Suppressor macrophage treated with lipopolysaccharide for 1 hour (primary cell): Measurements from ENCODE around the gene PDCD4.
A peak's percentile ranks its signal among the peaks of the same experiment; 100 is the strongest.

Experiments
- DNase-seq, 3 donors: peaks; one replicate each; pipeline ENCODE4 v3.0.0-alpha.2; 2020 to 2022

Gene PDCD4

DNA sequence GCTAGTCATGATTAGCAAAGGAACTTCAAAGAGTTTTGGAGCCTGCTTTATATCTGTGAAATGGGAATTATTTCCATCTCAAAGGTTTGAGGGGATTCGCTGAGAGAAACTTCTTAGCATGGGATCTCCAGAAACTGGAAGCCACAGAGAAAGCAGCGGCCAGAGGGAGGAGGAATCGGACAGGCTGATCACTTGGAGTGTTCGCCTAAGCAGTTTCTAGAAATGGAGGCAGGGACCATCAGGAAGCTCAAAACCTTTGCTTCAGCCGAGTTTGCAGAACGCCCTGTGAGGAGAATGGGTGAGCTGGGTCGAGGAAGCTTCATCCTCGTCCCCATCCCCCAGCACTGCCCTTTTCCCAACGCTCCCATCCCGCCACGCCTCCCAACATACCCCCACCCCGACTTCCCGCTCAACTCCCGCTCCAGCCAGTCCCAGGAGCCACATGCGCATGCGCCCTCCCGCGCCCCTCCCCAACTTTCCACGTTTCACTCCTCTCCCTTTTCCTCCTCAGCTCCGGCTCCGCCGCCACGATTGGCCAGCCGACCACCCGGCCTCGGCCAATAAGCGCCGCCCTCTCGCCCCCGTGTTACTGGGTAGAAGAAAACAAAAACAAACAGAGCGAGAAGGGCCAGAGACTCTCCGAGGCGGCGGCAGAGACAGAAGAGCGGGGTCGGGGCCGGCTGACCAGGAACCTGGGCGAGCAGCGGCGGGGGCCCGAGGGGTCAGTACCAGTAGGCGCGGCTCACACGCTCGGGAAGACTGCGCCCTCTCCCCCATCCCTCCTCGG is at the start of gene PDCD4:
Gene PDCD4 (plus strand): TSS at position 631 of the 787 bp plus-strand sequence. CDS start 4,100 bp downstream, outside the sequence.
- peak; percentile 97 to 98 (median 98) for DNase-seq

DNA sequence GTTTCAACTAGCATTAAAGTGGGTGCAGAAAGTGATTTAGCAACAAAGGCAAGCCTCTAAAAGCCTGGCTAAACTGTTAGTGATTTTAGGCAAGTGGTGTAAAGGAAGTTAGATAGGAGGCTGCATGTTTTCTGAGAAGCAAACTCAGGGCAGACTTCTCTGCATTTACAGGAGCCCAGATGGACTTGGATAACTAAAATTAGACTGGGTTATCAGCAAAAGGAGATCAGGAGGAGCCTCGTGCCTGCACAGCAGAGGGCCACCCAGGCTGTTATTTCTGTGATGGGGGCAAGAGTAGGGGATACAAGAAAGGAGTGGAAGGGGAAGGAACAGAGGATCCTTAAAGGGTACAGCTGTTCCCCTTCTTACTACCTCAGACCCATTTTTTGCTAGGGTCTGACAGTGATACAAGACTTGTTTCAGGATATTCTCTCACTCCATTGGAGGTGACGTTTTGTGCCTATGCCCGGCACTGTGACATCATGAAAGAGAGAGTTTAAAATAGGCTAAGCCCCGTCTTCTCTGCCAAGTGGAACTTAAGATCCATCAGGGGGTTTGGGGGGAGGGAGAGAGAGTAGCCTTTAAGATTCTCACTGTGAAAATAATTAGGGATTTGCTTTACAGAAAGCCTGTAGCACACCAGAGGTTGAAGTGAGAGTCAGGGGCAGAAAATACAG is 49.6 kb upstream of the PDCD4 start:
- no peak for DNase-seq

DNA sequence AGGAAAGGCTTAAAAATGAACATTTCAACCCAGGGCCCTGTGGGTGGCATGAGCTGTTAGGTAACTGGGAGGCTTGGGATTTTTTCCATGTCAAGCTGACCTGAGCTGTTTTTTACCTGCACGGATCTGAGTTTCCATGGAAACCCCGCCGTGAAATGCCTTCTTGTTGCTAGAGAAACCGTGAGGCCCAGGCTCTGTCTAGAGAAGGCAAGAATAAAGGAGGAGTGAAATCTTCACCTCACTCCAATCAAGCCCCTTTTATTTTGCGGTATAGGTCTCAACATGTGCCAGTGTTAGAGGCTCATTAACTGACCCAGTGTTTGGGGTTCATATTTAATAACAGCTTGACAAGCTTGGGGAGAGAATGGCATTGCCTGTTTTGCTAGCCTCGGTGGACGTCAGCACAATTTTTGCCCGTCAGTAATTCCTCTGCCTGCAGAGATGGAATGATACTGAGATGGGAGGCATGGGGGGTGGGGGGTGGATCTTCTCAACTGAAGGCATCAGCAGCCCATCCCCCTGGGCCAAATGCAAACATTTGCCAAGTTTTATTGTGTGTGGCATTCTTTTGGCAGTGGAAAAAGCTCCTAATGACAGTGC is 48.9 kb upstream of the PDCD4 start:
- DNase-seq, result no peak

DNA sequence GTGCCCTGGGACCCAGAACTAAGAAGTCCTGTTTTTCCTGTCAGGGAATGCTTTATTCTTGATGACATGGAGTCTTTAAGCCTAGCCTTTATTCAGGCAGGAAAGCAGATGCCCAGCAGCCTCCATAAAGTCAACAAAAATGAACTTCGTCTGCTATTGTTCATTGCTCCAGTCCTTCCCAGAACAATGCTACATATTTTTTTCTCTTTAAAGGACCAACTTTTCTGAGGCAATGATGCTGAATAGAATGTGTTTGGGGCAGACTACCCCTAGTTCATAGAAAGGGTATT is 47.6 kb upstream of the PDCD4 start:
- no peak for DNase-seq

DNA sequence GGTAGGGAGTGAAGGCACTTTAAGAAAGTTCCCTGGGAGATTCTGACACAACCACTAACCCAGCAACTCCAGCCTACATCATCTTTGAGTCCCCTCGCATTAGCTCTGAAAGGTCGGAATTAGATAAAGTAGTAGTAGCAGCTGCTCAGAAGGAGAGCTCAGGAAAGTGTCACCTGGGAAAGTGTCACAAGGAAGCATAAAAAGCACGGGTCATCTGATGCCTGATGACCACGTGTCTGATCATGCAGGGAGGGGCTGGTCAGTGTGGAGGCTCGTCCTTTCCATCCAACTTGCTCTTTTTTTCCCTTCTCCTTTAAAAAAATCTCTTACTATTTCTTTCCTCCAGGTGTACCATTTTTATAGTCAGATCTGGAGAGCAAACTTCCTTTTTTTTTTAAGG is 47.1 kb upstream of the PDCD4 start:
- no peak for DNase-seq

DNA sequence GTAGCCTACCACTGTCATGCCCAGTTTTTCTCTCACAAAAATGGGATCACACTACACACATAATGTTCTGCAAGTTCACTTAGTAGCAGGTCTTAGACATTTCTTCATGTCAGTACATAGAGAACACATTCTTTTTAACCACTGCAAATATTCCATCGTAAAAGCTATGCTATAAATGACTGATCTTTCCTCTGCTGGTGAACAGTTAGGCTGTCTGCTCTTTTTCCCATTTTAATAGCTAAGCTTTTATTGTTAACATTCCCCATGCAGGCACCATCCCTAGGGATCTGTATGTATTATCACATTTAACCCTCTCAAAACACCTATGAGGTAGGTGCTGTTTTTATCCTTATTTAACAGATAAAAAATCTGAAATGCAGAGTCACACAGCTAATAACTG is 46.2 kb upstream of the PDCD4 start:
- no peak for DNase-seq

DNA sequence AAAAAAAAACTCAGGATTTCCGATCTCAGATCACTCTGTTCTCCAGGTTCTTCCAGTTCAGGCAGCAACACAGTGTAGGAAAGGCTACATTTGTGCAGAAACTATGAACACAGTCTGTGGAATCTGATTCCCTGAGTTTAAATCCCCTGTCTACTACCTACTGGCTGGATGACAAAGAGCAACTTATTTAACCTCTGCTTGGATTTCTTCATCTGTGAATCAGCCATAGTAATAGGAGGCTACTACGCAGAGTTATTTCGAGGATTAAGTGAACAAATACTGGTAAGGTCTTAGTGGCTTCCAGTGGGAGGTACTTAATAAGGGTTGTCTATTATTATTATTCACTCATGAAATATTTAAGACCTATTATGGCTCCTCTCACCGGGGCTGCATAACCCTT is 44.3 kb upstream of the PDCD4 start:
- no peak for DNase-seq

DNA sequence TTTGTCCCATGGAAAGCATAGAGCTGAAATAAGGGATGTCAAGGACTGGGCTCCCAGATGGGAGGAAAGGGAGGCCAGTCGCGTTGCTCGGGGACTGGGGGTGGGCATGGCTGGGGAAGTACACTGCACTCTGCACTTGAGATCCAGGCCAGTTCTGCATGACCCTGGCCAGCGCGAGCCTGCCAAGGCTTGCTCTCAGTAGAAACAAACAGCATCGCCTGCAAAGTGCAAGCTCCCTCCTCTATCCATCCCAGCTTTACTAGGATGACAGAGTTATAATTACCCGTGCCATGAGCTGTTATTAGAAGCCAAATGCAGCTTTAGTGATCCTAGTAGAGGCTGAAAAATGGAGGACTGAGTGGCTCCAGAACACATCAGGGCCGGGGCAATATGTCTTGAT is 43.9 kb upstream of the PDCD4 start:
- no peak for DNase-seq

DNA sequence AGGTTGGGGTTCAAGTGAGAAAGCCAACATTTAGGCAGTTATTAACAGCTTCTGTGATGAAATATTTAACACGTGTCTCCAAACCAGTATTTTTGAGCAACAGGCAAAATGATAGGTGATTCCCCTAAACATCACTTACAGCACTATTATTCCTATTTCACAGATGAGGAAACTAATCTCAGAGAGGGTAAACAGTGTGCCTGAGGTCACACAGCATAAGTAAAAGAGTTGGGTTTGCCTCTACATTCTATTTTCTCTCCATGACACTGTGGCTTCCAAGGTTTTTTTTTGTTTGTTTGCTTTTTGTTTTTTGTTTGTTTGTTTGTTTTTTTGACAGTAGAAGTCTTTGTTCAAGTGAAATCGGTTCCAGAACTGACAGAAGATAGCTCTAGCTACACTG is 43.2 kb upstream of the PDCD4 start:
- no peak for DNase-seq

DNA sequence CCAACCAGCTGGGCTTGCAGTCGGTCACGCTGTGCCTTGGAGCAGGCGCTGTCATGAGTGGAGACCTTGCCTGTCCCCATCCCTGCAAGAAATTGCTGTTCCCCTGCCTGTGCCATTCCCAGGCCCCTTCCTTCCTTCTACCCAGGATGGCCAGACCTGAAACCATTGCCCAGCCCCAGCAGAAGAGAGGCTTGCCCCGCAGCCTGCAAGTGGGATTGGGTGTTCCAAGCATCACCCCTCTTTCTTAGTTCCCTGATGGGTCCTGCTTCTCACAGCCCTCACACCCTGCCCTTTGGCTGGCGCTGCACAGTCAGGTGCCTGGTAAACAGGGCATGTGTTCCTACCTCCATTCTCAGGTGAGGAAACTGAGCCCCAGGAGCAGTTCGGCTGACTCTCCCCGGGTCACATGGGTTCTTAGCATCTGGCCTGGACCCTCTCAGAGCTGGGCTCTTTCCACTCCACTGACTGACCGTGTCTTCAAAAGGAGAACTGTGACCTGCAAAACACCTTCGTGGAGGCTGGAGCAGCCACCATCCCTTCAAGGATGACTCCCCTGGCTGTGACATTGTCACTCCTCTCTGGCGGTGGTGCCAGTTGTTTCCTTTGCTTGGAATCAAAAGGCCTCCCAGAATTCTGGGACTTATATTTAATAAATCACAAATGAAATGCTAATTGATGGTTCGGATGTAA is 41.9 kb upstream of the PDCD4 start:
- DNase-seq, result no peak

DNA sequence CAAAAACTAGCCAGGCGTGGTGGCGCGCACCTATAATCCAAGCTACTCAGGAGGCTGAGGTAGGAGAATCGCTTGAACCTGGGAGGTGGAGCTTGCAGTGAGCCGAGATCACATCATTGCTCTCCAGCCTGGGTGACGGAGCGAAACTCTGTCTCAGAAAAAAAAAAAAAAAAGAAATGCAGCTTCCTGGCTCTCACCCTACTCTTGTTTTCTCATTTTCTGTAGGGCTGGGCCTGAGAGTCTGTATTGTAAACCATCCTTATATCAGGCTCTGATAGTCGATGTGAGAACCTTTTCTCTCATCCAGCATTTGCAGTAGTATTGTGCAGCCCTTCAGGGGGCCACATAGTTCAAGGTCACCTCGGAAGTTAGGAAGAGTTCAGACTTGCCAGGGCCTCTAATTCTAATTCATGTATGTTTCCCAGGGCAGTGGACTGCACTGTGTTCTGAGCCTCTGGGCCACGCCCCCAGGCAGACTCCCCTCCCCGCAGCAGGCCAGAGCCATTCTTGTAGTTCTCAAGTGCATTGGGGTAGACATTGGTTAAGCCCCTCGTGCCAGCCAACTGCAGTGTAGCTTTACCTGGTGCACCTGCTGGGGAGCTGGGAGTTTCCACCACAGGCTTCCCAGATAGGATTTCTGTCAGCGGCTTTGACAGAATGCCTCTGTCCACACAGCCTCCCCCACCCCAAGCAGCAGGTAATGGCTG is 38.3 kb upstream of the PDCD4 start:
- DNase-seq, result no peak

DNA sequence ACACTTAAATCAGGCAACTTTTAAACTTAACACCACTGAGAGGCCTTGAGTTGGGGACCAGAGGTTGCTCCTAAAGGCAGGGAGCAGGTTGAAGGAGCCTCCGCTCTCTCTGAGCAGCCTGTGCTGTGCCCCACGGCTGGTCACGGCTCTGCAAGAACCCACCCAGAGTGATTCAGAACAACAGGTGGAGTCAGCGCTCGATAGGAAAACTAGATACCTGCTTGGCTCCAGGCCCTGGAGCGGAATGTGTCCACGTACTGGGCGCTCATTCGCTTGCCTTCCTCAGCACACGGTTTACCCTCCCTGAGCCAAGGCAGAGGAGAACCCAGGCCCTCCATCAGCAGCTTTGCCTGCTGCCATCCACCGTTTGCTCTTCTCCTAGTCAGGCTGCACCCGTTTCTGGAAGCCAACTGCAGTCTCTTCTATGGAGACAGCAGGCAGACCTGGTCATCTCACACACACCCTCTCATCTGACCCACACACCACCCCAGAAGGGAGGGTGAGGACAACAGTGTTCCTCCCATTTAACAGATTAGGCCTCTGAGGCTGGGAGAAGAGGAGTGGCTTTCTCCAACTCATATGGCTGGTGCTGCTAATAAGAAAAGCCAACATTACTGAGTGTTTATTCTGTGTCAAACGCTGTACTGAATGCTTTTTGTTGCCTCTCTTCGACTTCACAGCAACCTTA is 37.6 kb upstream of the PDCD4 start:
- DNase-seq, result no peak

DNA sequence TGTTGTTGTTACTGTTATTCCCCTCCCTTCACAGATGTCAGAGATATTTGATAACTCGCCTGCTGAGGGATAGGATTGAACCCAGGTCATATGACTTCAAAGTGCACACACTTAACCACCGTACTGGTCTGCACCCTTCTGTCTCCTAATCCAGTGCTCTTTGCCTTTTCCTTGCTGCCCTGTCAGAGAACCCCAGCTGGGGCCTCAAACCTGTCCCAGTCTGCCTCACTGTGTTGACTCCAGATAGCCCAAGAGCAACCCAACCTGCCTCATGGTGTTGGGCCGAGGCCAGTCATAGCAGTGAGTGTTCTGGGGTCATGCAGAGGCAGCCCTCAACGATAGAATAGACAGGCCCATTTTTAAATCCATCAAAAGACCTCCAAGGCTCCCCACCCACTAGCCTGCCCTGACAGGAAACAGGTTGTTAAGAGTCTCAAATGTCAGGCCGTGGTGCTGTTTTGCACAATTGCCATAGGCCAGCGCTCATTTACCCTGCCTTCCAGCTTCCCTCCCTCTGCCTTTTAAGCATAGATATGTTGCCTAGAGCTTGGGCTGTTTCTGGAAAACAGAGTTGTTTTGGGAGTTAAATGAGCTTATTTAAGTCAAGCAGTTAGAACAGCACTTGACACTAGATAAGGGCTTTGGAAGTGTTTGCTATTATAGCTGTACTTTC is 37.0 kb upstream of the PDCD4 start:
- no peak for DNase-seq

DNA sequence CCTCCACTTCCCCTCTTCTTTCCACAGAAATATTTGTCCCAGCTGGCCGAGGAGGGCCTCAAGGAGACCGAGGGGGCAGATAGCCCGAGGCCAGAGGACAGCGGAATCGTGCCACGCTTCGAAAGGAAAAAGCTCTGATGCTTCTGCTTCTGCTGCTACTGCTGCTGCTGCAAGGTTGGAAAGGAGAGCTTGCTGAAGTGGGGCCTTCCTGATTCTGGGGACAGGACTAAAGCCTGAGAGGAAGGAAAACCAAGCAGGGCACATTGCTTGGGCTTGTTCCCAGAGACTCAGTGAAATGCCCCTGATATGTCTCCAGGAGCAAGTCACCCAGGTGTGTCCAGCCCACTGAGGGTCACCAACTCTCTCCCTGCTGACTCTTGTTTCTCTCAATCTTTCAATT is 35.9 kb upstream of the PDCD4 start:
- DNase-seq, result no peak

DNA sequence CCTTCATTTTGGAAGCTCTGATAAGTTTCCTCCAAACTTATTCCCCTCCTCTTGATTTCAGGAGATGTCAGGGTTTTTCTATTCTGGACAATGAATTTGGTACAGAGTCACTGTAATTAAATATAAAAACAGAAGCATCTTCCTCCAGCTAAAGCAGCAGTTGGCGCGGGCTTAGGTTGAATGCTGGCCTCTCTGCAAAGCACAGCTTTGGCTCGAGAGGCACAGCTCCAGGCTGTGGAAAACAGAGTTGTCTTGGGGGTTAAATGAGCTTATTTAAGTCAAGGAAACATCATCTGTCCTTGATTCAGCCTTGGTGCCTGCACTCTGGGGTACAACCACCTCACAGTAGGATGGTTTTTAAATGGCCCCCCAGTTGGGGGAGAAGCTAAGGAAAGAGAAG is 35.0 kb upstream of the PDCD4 start:
- DNase-seq, result no peak

DNA sequence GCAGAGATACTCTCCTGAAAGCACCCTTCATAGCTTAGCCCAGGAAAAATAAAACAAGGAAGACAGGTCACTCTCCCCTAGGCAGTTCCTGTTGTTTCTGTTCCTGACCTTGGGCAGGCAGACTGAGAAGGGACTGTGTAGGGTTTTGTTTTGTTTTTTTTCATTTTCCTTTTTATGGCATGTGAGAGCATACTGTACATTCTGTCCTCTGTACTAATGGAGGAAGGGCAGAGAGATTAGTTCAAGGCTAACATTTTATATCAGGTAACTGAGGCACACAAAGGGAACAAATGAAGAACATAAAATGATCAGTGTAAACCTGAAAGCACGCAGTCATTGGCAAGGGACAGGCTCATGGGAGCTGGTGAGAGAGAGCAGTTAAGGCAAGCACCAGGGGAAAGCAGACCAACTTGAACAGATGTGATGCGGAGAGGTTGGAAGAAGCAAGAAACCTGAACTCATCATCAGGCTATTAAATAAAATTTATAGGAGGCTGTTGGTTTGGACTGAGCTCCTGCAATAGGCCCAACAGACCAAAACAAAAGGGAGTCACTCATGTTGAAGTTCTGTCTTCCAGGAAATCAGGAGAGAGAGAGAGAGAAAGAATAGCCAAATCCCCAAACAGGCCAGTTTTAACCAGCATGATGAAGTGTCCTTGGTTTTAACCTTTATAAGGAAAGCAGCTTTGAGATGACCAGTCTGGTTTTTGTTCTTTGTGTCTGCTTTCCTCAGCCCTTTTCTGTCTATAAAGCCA is 34.1 kb upstream of the PDCD4 start:
- no peak for DNase-seq

DNA sequence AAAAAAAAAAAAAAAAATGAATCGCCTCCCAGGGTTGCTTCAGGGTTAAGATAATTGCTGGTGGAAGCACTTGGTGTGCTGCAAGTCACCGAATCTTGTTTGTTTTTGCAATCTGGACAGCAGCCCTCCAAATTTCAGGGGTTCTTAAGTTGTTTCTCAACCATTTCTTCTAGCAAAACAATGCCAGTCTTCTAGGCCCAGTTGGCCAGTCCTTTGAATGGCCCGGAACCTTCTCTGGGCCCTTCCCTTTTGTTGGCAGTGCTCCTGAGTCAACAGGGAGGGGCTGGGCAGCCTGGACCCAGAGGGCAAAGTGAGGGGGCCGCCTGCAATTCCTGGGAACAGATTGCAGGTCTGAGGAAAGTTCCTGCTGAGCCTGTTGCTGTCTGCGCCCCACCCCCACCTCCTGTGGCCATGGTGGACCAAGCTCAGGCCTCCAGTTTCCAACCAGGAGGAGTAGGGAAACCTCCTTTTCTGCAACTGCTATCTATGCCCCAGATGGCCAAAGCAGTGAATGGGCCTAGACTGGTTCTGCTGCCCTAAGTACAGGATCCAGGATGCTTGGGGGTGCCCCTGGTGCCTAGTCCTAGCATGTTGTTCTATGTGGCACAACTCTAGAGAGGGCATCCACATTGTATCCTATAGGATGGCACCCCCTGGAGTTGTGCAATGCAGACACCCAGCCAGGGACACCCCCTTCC is 31.4 kb upstream of the PDCD4 start:
- no peak for DNase-seq

DNA sequence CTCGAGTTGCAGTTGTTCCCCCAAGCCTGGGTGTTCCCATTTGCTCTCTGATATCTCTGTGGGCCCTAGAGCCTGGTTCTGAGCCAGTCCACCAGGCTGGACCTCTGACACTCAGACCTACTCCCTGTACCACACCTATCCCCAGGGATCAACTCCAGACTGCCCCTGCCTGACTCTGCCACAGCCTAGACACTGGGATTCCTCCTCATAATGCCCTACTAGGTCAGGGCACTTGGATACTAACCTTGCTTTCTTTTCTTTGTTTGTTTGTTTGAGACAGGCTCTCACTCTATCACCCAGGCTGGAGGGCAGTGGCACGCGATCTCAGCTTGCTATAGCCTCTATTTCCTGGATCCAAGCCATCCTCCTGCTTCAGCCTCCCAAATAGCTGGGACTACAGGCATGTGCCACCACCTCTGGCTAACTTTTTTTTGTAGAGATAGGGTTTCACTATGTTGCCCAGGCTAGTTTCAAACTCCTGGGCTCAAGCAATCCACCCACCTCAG is 30.8 kb upstream of the PDCD4 start:
- no peak for DNase-seq

DNA sequence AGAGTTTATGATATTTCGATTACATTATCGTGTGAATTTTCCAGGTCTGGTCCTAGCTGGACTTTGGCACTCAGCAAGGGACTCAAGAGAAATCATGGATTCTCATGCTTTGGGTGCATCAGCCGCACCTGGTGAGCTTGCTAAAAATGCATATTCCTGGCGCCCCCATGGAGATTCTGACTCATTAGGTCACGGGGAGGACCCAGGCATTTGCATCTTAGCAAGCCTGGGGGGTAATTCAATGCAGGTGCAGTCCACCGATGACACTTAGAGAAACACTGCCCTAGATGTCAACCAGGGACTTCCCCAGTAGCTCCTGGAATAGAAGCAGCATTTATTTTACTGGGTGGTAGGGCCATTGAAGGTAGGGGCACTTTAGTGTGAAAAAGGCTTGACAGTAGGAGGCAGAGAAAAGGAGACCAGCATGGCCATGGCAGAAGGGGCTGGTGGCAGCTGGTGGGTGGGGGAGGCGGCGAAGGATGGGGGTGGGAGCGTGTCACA is 29.9 kb upstream of the PDCD4 start:
- DNase-seq, result no peak

DNA sequence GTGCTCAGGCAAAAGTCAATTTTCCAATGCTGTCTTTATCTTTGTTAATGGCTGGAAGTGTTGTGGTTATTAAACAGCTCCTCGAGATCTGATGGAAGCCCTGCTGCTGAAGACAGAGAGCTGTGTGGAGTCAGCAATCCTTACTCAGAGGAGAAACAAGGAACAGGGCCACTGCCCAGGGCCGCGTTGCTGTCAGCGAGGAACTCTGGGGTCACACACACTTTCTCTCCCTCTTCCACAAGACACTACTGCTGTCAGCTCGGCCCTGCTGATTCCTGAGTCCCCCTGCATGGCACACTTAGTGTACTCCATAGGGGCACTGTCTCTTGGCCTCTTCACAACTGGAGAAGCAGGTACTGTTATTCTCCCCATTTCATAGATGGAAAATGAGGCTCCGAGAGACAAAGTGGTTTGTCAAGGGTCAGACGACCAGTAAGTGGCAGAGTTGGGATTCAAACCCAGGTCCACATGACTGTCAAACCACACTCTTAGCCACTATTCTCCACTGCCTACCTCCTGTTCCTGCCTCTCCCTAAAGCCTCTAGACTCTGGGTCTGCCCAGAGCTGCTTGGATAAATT is 29.3 kb upstream of the PDCD4 start:
- peak in 2 of 3 donors; percentile 23 to 26 for DNase-seq
